Retina (tissue), 1 donor: ENCODE measurements around the gene APOC4.
"Not testable (repeated sequence)": the region's sequence is repeated elsewhere in the genome, so short reads cannot be mapped to it uniquely, and the experiment has no call there.

Experiments
- DNase-seq: peaks from one replicate; pipeline ENCODE4 v3.0.0-alpha.2; 2016

The APOC4 gene

DNA sequence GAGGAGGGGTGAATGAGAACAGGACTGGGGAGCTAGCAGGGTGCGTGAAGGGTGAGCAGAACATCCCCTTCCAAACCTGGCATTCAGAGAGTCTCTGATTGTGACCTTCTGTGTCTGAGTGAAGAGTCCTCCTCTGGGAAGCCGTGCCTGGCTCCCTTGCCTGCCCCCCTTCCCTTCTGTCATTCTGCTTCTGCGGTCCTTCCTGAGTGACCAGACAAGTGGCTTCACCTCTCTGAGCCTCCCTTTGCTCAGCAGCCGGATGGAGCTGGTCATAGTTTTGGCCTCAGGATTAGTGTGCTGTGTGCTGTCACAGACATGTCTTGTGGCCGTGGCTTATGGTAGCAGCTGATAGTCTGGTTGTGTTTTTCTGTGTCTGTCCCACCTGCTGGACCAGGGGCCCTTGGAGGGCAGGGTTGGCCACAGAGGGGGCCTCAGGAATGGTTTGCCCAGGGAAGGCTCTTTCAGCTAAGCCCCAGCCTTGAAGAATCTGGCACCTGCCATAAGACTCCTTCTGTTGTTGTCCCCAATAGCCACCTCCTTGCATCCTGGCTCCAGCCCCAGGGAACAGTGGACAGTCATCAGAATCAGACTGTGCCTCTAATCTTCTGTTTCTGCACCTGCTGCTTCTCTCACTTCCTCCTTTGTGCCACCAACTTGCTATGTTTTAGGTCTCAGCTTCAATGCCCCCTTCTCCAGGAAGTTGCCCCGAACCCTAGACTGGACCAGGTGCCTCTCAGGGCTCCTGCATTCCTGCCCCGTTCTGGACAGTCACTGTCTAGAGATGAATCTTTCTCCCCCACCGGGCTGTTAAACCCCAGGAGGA, 19.1 kb downstream of the APOC4 start:
- no peak for DNase-seq

DNA sequence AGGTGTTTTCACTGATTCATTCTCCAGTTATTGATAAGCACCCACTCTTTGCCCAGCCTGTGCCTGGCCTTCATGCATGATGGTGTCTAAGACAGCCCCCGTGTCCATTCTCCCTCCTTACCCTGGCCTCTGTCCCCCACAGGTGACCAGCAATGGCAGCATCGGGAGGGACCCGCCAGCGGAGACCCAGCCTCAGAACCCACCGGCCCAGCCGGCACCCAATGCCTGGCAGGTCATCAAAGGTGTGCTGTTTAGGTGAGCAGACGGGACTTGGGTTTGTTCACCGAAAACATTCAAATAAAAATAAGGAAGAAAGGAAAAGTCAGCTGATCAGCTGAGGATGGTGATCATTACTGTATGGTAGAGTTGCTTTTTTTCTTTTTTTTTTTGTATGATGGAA, 19.8 kb downstream of the APOC4 start:
- DNase-seq: no peak

DNA sequence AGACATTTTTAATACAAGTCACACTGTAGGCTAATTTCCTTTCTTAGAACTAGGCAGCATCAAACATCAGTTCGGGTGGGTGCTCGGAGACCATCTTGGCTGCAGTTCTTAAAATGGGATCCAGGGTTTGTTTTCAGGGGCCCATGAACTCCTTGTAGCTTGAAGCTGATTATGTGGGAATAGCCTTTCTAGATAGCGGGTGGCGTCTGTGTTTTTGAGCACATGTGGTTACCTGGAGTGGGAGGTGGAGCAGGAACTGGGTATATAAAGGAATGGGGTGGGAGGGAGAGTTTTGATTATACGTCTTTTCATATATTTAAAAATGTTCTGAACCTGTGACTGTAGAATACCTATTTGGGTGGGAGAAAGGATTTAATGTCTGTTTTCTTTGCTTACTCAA, 26.1 kb downstream of the APOC4 start:
- DNase-seq: no peak

DNA sequence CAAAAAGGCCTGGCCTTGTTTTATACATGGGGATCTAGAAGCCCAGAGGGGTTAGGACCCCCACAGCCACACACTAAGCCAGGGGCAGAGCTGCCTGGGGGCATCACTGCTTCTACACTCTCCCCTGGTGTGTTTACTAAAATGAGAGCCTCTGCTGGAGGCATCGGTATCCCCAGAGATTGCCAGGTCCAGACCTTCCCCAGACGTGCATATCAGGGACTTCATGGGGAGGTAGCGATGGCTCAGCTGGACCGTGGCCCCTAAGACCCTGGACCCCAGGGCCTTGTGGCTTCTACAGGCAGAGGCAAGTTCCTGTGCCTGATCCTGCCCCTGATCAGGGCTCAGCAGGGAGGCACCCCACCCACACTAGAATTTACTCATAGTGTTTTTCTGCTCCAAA, 26.6 kb downstream of the APOC4 start:
- no peak for DNase-seq

DNA sequence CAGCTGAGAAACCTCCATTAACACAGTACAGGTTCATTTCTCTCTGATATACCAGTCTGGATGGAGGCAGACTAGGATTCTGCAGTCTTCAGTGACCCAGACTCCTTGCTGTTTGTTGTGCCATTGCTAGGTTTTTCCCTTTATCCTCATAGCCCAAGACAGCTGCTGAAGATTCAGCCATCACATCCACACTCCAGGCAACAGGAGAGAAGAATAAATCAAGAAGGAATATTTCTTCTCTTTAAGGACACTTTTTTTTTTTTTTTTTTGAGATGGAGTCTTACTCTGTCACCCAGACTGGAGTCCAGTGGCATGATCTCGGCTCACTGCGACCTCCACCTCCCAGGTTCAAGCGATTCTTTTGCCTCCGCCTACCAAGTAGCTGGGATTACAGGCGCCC, 27.4 kb downstream of the APOC4 start:
- no peak for DNase-seq

DNA sequence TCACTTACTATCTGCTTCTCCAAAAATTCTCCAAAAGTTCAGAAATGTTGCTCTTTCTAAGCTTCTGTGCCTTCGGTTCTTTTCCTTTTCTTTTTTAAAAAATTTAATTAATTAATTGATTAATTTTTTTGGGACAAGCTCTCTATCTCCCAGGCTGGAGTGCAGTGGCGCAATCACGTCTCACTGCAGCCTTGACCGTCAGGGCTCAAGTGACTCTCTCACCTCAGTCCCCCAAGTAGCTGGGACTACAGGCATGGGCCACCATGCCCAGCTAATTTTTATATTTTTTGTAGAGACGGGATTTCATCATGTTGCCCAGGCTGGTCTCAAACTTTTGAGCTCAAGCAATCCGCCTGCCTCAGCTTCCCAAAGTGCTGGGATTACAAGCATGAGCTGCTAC, 29.4 kb downstream of the APOC4 start:
- DNase-seq: not testable (repeated sequence)

DNA sequence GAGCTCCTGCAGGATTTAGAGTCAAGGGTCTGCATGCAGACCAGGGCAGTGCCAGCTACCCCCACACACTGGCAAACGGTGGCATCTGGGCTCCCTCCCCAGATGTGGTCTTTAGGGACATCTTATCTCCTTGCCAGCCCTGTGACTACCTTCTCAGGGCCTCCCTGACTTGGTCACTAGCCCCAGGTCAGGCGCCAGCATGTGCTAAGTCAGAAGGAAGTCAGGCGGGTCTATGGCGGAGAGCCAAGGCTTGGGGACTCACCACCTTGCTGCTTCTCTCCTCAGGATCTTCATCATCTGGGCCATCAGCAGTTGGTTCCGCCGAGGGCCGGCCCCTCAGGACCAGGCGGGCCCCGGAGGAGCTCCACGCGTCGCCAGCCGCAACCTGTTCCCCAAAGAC, 30.8 kb downstream of the APOC4 start:
- DNase-seq: no peak

DNA sequence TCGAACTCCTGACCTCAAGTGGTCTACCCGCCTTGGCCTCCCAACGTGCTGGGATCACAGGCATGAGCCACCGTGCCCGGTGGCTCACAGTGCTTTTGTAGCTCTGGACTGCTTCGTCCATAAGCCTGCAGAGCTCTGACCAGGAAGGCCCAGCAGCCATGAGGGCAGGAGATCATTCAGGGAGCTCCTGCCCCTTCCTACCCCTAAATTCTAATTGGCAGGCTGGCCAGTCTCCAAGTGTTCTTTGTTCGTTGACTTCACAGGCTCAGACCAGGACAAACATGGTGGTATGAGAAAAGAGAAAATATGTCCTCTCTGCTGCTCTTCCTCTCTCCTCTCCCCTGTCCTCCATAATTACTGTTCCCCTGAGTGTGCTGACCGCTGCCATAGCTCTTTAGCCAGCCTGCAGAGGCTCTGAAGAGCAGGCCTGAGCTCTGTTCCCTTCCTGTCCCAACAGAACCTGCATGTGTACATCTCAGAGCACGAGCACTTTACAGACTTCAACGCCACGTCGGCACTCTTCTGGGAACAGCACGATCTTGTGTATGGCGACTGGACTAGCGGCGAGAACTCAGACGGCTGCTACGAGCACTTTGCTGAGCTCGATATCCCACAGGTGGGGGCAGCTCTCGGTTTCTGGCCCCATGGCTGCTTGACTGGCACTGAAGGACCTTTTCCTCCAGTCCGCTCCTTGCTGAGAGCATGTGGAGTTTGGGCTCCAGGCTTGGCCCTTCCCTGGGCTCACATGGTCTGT, 32.1 kb downstream of the APOC4 start:
- no peak for DNase-seq

DNA sequence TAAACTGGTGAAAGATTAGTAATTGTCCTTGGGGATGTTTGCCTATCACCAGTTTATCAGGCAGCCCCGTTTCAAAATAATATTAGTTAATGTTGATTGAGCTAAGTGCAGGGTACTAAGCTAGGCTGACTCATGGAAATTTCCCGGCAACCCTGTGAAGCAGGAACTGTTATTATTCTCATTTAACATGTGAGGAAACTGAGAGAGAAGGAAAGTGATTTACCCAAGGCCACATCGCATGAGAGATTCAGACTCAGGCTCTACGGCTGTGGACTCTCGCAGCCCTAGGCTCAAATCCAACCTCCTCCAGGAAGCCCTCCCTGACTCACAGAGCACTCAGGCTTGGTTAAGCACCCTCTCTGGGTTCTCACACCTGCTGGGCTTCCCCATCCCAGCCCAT, 32.8 kb downstream of the APOC4 start:
- DNase-seq: no peak

DNA sequence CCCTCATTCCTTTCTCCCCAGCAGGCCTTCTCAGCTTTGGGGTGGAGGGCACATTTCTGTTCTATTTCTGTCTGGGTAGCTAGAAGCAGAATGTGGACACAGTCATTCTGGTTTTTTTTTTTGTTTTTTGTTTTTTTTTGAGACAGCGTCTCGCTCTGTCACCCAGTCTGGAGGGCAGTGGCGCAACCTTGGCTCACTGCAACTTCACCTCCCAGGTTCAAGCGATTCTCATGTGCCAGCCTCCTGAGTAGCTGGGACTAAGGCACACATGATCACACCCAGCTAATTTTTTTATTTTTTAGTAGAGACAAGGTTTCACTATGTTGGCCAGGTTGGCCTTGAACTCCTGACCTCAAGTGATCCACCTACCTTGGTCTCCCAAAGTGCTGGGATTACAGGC, 33.4 kb downstream of the APOC4 start:
- no peak for DNase-seq

DNA sequence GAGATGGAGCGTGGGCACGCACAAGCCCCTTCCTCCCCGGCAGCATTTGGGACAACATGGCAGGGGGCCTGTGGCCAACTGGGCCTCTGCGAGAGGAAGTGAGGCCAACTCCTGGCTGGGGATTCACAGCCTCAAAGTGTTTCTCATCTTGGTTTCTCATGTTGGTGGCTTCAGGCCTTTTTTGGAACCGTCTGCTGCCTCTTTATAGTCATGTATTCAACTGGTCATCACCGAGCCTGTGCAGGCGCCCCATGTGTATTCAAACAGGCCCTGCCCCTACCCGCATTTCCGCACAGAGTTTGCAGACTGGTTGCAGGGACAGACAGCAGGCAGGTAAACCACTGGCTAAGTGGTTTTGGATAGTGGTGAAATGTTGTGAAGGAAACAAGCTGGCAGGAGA, 42.0 kb downstream of the APOC4 start:
- DNase-seq: no peak

DNA sequence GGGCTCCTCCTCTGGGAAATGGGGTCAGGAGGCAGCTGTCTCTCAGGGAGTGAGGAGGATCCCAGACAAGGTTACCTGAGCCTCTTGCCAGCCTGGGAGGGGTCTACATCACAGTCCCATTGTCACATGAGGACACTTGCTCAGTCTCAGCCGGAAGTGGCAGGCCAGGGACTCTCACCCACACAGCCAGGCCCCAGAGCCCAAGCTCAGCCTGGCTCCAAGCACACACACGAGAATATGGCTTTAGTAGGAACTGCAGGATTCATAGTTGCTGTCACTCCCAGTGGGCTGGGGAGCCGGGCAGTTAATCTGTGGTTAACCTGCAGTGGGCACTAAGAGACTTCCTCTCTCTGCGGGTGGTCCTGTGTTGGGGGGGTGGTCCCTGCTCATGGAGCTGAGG, 43.4 kb downstream of the APOC4 start:
- no peak for DNase-seq

DNA sequence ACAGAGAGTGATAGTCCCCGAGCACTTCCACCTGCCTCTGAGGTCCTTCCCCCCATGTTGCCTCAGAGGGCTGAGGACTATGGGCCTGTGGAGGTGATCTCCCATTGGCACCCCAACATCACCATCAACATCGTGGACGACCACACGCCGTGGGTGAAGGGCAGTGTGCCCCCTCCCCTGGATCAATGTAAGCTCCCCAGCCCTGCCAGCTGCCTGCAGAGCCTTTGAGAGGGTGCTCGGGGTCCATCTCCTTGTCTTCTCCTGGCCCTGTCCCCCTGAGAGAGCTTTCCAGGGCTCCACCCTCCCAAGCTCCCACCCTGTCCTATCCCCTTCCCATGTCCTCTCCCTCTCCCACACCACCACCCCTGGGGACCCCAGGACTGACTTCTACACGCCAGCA, 44.4 kb downstream of the APOC4 start:
- DNase-seq: no peak

DNA sequence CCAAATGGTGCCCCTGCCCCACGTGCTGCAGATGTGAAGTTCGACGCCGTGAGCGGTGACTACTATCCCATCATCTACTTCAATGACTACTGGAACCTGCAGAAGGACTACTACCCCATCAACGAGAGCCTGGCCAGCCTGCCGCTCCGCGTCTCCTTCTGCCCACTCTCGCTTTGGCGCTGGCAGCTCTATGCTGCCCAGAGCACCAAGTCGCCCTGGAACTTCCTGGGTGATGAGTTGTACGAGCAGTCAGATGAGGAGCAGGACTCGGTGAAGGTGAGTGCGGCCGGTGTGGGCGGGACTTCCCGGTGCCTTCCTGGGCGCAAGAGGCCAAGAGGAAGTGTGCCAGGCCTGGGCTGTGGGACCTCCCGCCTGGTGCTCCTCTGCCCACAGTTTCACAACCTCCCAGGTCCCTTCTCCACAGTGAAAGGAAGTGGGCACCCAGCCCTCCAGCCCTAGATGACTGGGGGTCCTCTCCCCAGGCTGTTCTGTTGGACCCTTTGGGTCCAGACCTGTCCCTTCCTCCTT, 45.2 kb downstream of the APOC4 start:
- DNase-seq: no peak

DNA sequence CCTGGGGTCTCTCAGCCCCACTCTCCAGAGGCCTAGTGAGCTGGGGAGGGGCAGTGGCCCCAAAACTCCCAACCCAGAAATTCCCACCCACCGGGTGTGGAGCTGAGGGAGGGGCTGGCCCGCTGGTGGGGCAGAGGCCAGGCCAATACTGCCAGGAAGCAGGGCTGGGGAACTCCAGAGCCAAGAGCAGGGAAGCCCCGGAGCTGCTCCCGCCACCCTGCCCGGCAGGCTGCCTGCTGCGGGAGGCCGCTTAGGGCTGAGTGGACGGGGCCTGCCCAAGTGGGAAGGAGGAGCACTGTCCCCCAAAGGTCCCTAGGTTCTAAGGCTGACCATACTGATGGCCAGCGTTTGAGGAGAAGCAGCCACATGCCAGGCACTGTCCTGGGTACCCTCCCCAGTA, 46.2 kb downstream of the APOC4 start:
- no peak for DNase-seq

DNA sequence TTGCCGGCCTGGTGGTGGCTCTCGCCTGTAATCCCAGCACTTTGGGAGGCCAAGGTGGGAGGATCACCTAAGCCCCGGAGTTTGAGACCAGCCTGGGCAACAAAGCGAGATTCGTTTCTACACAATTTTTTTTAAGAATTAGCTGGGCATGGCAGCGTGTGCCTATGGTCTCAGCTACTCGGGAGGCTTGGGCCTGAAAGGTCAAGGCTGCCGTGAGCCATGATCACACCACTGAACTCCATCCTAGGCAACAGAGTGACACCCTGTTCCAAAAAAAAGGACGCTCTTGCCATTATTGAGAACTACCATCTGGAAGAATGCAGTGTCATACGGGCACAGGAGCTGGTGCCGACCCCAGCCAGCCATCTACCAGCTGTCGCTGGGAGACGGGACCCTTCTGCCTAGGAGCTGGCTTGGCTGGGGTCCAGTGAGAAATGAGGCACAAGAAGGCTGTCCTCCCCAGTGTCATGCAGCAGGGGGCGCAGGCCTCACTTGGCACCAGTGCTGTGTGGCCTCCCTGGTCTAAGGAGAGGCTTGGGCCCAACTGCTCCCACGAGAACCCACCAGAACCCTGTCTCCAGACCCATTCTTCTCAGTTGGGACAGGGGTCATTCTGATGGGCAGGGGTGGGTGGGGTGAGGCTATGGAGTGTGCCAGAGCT, 47.0 kb downstream of the APOC4 start:
- peak; percentile 44 for DNase-seq

DNA sequence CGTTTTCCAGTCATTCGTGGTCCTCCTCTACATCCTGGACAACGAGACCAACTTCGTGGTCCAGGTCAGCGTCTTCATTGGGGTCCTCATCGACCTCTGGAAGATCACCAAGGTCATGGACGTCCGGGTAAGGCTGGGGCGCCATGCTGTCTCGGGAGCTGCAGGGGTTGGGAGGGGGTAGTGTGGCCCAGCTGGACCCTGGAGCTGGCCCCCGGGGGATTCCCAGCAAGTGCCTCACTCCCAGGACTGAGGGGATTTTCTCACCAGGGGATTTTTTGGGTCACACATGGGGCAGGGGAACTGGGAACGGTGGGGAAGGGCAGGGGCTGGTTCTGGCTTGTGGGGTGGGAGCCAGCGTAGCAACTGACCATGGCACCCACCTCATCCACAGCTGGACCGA, 48.4 kb downstream of the APOC4 start:
- DNase-seq: no peak

DNA sequence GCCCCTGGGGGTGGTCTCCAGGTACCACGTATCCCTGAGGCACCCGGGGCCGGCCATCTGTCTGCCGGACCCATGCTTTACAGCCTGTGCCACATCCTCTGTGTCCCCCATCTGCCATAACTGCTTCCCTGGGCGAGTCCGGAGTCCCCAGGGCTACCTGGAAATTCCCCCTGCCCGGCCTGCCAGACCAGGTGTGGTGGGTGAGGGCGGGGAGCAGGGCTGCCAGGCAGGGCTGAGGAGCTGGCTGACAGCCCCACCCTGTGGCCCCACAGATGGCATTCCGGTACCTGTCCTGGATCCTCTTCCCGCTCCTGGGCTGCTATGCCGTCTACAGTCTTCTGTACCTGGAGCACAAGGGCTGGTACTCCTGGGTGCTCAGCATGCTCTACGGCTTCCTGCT, 48.9 kb downstream of the APOC4 start:
- no peak for DNase-seq

DNA sequence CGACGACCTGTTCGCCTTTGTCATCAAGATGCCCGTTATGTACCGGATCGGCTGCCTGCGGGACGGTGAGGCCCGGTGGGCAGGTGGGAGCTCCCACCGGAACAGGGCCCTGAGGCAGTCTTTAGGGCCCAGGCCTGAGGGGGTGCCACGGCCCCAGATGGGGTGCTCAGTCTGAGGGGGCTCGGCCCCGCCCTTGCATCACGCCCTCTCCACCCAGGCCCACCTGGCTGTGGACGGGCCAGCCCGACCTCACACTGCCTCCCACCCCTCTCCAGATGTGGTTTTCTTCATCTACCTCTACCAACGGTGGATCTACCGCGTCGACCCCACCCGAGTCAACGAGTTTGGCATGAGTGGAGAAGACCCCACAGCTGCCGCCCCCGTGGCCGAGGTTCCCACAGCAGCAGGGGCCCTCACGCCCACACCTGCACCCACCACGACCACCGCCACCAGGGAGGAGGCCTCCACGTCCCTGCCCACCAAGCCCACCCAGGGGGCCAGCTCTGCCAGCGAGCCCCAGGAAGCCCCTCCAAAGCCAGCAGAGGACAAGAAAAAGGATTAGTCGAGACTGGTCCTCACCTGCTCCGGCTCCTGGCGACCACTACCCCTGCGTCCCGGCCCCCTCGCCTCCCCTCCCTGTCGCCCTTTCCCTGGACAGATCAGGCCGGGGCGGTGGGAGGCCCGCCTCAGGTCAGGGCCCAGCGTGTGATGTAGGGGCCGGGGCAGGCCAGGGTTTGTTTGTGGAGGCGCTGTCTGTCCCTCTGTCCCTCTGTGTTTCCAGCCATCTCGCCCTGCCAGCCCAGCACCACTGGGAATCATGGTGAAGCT, 50.5 kb downstream of the APOC4 start:
- no peak for DNase-seq

DNA sequence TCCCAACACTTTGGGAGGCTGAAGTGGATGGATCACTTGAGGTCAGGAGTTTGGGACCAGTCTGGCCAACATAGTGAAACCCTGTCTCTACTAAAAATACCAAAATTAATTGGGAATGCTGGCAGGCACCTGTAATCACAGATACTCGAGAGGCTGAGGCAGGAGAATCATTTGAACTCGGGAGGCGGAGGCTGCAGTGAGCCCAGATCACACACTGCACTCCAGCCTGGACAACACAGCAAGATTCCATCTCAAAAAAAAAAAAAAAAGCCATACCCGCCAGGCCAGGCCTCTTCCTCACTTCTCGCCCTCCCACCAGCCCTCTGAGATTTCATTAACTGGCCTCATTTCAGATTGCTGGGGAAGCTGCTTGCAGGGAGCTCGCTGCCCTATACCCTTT, 51.5 kb downstream of the APOC4 start:
- no peak for DNase-seq

DNA sequence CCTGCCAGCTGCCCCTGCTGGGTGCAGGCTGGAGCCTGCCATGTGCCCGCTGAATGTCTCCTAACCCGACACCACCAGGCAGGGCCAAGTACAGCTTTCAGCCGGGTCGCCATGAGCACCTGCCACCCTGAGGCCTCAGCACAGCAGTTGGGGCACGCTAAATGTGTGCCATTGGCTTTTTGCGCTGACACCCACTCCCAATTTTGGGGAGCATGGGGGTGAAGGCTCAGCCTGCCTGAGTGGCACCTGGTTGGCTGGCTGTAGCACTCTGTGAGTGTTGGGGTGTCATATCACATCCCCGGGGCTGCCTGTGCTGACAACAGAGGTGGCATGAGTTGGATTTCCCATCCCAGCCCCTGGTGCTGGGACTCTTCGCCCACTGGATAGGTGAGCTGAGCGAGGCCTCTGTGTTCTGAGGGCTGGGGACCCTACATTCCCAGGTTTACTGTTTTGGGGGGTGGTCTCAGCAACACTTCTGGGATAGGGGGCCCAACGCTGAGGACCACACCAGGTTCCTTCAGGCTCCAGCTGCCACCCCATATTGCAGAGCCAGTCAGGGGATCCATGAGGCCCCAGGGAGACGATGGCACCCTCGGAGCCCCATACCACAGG, 52.0 kb downstream of the APOC4 start:
- no peak for DNase-seq
